Hepatic stellate cell (primary cell): ENCODE measurements around the gene PVR.
A peak's percentile ranks its signal among the peaks of the same experiment; 100 is the strongest.
"Not testable (repeated sequence)": the region's sequence is repeated elsewhere in the genome, so short reads cannot be mapped to it uniquely, and the experiment has no call there.

Experiments used
- DNase-seq: peaks from one replicate; pipeline ENCODE4 v3.0.0; 2011; ENCODE audit warnings: low spot score

PVR gene

DNA sequence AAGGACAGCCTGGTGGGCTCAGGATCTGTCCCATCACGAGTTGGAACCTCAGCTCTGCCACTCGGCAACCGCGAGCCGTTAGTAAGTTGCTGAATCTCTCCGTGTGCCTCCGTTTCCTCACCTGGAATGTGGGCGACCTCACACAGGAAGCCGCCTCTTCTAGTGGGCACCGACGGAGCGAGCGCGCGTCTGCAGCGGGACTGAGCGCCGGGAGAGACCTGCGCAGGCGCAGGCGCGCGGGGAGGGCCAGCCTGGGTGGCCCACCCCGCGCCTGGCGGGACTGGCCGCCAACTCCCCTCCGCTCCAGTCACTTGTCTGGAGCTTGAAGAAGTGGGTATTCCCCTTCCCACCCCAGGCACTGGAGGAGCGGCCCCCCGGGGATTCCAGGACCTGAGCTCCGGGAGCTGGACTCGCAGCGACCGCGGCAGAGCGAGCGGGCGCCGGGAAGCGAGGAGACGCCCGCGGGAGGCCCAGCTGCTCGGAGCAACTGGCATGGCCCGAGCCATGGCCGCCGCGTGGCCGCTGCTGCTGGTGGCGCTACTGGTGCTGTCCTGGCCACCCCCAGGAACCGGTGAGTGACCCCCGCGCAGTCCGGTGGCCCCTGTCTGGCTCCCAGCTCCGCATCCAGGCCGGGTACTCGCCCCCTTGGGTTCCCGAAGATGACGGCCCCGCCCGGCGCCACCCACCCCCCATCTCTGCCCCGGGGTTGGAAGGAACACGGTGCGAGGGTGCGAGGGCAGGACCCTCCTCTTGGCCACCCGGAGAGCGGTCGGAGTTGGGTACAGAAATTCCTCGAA lies at the start of gene PVR:
PVR (plus strand) TSS at position 306 of the 797 bp plus-strand sequence; CDS start at position 493, 187 bp downstream.
- DNase-seq = peak; percentile 93

GRCh38 chr19:44596428-44597130 lies 47.1 kb upstream of the PVR start:
- DNase-seq = no peak

- DNase-seq = no peak
Measured at GRCh38 chr19:44597131-44597491, 46.6 kb upstream of the PVR start.

GRCh38 chr19:44598355-44598754 lies 45.4 kb upstream of the PVR start:
- DNase-seq = no peak

GRCh38 chr19:44598880-44599279 lies 44.8 kb upstream of the PVR start:
- no peak for DNase-seq

- no peak for DNase-seq
Measured at GRCh38 chr19:44600466-44600865, 43.2 kb upstream of the PVR start.

DNA sequence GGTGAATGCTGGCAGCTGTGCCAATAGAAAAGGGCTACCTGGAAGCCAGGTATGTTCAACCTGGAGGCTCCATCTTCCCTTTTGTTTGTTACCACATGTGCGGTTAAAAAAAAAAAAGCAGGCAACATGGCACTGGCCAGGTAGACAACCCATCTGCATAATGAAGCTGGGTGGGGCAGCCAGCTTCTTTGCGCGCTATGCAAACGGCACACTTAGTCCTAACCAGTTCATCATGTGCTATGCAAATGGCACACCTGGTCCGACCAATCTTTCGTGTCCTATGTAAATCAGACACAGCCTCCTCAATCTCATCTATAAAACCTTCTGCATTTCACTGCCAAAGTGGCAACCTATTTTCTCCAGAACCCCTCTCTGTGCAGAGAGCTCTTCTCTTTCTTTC lies 41.6 kb upstream of the PVR start:
- no peak for DNase-seq

GRCh38 chr19:44603201-44603945 lies 40.3 kb upstream of the PVR start:
- peak; percentile 81 for DNase-seq

- no peak for DNase-seq
Measured at GRCh38 chr19:44604241-44604640, 39.5 kb upstream of the PVR start.

DNA sequence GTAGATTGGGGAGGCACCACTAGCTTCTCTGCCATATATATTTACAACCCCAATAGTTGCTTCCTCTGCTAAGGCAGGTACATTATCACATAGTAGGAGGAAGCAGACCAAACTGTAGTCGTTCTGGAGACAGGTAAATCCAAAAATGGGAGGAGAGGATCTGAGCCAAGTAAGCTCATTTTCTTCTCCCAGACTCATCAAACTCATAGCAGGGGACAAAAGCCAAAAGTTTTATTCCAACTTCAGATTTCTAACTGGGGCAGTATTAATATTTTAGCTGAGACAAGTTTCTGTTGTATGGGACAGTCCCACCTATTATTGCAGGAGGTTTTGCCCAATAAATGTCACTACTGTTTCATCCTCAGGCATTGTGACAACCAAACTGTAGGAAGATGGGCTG lies 38.2 kb upstream of the PVR start:
- DNase-seq = no peak

- no peak for DNase-seq
Measured at GRCh38 chr19:44607049-44607448, 36.7 kb upstream of the PVR start.

DNA sequence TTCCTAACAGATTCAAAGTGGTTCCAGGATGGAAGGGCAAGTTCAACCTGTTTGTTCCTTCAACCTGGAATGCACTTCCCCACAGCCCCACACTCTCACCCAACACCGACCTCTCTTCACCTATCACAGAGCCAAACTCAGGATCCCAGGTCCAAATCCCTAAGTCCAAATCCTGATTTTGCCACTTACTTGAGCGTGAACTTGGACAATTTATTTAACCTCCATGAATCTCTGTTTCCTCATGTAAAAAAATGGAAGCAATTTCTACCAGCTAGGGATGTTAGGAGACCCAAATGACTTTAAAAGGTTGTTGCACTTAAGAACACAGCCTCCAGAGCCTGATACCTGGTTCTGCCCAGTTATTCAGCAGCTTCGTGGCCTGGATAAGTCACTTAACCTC lies 35.8 kb upstream of the PVR start:
- DNase-seq = no peak

- no peak for DNase-seq
Measured at GRCh38 chr19:44608391-44608821, 35.3 kb upstream of the PVR start.

DNA sequence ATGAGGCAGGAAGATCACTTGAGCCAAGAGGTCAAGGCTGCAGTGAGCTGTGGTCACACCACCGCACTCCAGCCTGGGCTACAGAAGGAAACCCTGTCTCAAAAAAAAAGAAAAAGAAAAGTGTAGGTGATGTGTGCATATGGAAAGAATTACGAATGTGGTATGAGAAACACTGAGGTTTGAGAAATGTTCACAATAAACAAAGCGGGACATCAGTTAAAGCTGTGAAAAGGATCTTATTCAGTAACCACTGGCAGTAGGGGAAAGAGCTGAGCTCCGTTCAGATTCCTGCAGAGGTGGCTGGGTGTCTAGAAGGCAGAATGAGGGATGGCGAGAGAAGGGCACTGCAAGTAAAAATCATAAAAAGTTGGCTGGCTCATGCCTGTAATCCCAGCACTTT lies 34.5 kb upstream of the PVR start:
- no peak for DNase-seq

- DNase-seq = not testable (repeated sequence)
Measured at GRCh38 chr19:44610497-44610896, 33.2 kb upstream of the PVR start.

- no peak for DNase-seq
Measured at GRCh38 chr19:44611812-44612295, 31.9 kb upstream of the PVR start.

DNA sequence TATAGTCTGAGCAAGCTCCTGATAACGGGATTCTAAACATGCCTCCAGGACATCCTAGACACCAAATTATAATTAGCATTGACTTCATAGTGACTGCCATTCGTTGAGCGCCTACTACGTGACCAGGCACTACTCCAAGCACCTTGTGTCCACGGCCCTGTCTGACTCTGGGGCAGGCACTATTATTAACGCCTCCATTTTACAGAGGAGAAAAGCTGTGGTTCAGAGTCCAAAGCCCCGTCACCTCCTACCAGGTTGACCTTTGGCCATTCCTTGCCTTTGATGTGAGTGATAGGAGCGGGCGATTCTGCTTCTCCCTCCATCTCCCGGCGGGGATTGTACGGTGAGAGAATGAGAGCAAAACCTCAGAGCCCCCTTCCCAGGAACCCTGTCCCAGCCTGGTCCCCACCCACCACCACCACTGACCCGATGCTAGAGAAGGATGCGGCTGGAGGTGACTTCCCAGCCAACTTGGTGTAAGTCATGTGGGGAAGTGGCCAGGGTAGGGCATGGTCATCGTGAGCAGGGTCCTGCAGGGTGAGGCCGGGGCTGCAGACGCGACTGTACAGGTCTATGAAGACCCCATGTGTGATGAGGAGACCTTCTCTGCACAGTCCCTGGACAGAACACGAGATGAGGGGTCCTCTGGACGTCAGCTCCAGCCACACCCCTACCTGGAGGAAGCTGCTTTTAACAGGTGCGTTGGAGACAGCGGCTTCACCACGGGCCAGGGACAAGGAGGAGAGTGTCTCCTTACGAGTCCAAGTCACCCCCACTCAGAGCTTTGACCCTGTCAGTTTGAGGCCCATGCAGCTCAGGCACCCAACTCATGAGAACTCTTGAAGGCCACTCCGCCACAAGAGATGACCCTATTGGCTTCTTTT lies 30.2 kb upstream of the PVR start, which contains the start of gene IGSF23:
IGSF23 (plus strand) TSS at position 269 of the 884 bp plus-strand sequence; CDS start at position 352, 83 bp downstream.
- no peak for DNase-seq

DNA sequence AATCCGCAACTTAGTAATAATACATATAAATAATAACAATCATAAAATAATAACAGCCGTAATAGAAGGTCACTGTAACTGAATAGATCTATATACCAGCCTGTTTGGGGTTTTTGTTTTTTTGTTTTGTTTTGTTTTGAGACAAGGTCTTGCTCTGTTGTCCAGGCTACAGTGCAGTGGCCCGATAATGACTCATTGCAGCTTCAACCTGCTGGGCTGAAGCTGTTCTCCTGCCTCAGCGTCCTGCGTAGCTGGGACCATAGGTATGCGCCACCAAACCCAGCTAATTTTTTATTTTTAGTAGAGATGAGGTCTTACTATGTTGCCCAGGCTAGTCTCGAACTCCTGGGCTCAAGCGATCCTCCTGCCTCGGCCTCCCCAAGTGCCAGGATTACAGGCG lies 29.4 kb upstream of the PVR start:
- DNase-seq = no peak

DNA sequence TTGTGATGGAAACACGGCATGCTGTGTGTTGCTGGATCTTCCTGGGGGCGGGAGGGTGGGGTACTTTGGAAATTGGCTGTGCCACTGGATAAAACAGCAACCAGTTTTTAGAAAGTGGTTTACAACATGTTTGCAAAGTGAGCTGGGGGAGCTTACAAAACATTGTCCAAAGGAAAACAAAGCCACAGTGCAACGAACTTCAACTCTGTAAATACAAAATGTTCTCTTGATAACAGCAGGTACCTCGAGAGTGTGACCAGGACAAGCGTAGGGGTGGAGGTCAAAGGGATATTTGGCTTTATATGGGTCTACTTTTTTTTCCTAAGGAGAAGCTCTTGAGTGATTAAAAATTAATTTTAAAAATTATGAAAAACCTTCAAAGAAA lies 27.9 kb upstream of the PVR start:
- DNase-seq = no peak

DNA sequence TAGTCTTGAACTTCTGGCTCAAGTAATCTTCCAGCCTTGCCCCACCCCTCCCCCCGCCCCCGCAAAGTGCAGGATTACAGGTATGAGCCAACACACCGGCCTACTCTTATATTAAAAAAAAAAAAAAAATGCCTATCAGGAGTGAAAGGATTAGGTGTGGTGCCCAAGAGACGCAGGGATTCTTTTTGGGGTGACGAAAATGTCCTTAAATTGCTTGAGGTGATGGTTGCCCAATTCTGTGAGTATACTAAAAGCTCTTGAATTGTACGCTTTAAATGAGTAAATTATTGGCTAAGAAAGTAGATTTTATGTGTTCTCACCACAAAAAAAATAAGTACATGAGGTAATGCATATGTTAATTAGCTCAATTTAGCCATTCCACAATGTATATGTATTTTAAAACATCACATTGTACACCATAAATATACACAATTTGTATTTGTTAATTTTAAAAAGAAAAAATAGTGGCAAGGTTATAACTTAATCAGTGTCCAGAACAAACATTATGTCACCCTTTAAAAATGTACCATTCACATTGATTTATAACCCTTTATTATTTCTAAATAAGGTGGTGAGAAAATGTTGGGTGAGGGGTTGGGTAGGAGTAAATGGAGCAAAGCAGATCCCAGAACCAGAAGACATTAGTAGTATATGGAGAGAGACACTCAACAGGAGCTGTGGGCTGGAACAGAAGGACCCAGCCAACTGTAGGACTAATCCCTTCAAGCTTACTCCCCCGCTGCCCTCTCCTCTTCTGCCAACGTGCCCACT lies 26.4 kb upstream of the PVR start:
- no peak for DNase-seq
